DMS53 treated with DMSO at 0.1 percent for 48 hours (cell line): ENCODE measurements around the gene HEATR1.

ENCODE experiments used
- DNase-seq: peaks from one replicate; lab custom pipeline; 2025; ENCODE audit not compliant: unreplicated experiment; lab: John Stamatoyannopoulos, UW

The HEATR1 gene

DNA sequence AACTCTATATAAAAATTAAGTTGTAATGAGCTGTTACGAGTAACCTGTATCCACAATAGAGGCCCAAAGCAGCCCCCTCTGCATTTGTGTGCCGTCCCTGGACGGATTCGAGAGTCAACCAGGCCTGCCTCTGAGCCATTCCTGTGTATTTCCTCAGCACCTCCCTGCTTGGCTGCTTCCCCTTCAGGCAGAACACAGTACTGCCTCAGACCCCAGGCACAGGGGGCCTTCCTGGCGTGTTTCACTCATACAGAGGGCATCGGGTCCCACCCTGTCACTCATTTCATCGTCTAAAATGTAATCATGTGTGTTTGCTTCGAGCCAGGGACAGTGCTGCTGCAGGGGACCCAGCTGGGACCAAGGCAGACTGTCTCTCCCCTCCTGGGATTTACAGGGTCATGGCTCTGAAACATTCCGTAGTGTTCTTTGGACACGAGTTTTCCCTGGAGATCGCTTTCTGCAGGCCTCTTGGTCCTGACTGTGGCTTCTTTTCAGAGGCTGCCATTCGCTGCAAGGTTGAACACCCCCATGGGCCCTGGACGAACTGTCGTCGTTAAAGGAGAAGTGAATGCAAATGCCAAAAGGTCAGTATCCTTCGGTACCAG lies 61.1 kb downstream of the HEATR1 start:
- DNase-seq = no peak

DNA sequence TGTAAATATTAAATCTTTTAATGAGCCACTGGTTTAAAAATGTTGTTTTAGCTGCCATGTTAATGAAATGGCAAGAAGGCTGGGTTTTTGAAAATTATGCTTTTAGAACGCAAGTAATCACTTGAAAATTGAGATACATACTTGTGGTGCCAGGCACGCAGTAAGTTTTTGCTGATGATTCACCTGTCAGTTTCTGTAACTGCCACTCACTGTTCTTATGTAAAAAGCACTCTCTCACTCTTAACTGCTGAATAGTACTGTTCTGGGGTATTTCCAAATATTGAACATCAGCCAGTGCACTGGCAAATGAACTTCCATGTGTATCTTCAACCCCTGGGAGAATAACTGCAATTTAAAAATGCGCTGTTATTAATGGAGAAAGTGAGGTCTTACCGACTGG lies 62.6 kb downstream of the HEATR1 start:
- no peak for DNase-seq

DNA sequence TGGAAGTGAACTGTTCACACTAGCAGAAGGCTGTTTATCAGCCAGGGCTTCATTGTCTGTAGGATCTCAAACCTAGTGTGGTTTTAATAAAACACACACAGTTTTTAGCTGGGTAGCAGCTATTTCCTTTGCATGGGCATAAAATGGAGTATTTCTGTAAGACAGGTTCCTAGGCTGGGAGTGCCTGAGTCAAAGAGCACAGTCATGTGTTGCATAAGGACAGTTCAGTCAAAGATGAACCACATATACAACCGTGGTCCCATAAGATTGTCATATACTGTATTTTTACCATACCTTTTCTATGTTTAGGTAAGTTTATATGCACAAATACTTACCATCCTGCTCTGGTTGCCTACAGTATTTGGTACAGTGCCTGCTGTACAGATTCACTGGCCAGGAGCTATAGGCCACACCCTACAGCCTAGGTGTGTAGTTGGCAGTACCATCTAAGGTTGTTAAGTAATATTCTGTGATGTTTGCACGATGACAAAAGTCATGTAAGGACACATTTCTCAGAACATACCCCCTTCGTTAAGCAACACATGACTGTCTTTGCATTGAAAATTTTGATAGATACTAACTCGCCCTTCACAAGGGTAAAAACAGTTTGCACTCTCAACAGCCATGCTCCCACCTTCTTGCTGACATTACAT lies 63.4 kb downstream of the HEATR1 start:
- no peak for DNase-seq

DNA sequence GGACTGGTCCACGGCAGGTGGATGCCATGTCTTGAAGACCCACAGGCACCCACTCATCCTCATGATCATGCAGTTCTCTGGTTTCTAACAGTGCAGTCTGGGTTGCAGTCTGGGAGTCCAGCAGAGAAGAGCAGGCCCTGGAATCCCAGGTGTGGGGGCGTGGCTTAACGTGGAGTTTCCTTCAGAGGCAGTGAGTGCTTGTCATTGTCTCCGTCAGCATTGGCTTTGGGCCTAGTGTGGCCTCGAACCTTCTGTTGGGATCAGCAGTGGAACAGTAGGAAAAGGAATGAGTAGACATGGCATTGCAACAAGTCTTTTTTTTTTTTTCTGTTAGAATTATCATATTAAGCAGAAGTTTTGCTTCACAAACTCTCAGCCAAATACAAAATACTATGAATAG lies 67.8 kb downstream of the HEATR1 start:
- no peak for DNase-seq

DNA sequence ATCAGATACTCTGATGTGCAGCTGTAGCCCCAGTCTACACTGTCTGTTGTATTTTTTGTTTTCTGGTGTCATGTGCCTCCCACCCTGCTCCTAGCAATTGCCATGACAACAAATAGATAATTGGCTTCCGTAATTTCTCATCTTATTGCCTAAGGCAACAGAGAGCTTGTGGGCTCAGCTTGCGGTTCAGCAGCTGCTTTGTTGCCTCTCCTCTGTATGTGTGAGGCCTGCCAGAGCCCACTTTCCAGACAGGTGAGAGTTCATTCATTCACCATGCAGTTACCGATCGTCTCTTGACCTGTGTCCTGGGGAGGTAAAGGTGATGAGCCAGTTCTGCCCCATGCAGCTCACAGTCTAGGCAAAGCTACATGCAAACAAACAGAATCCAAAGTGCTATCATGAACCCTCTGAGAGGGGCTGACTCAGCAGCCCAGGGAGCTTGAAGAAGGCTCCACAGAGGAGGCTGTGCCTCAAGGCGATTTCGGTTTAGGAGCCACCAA lies 68.6 kb downstream of the HEATR1 start:
- no peak for DNase-seq

DNA sequence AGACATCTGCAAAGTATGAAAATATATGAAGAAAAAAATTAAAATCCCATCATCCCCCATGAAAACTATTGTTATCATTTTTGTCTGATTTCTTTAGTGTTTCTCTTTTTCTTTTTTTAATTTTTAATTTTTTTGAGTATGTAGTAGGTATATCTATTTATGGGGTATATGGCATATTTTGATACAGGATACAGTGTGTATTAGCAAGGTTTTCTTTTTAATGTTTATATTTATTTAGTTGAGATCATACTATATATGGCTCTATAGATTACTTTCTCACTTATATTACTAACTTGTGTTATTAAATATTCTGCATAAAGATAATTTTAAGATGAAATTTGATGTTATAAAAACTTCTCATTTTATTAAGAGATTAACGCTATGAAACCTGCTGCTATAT lies 69.1 kb downstream of the HEATR1 start:
- DNase-seq = no peak

DNA sequence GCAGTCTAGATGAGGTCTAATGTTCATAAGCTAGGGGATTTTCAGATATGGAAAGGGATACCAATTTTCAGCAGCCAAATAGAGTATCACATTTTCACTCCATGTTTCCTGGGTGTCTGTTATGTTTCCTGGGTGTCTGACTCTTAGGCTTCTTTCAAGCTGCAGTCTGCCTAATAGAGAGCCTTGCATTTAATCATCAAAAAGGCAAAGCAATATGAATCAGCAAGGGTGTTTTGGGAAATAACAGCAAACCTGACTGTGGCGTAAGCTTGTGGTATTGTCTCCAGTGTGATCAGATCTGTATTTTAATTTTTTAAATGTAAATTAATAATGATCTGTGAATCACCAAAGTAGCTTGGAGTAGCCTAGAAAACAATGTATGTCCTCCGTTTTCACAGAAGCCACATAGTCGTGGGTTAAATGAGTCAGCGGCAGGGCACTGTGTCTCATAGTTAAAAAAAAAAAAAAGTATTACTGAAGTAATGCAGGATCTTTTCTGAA lies 70.1 kb downstream of the HEATR1 start:
- DNase-seq = no peak

DNA sequence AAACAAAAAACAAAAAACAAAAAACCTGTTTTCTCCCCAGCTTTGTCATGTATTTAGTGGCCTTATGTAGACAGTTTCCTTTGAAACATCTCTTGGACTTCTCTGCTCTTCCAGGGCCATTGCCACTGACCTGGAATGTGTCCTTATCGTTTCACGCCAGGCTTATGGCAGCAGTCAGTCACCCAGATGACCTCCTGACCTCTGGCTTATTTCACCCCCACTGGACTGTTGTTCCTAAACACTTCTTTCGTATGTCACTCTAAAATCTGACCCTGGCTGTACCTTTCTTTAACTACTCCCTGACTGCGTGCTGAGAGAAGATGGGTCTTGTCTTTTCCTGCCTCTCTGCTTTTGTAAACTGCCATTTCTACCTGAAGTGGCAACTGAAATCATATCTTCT lies 71.5 kb downstream of the HEATR1 start:
- no peak for DNase-seq

DNA sequence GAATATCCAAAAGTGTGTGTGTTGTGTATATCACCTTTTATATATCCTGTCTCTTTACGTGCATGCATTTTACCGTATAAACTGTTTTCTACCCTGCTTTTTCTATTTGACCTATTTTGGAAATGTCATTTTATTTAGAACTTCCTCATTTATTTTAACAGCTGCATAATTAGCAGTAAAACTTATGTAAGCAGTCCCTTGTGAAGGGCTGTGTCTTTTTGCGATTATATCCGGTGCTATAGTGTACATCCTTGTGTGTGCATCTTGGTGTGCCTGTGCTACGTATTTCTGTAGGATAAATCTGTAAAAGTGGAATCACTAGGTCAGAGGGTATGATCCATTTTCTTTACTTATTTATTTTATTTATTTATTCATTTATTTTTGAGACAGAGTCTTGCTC lies 73.4 kb downstream of the HEATR1 start:
- no peak for DNase-seq

DNA sequence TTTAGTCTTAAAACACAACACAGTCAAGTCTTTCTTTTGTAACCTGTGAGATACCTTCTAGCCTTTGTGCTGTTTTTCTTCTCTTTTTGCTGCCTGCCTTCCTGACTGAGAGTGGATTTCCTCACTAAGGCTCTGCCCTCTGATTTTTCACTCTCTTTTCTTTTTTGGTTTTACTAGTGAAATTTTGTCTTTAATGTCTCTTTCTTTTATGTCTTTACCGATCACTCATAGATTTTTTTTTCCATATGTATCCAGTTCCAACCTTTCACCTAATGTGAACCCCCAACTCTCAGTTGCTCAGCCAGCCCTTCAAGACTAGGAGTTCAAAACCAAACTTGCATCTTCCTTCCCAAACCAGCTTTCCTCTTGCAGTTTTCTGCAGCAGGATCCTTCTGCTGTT lies 74.0 kb downstream of the HEATR1 start:
- DNase-seq = no peak

DNA sequence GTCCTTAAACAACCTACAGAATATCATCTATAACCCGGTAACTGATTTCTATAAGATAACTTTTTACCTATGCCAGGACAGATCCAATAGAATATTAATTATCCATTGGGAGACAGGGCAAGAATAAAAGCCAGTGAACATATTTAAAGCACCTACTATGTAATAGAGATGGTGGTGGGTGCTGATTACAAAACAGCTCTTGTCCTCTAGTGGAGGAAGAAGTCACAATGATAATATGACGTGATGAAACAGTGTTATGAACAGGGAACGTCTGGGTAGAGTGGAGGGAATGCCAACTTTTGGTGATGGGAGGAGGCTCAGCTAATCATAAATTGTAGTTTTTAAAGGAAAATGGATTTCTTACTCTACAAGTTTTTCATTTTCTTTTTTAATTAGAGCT lies 78.2 kb downstream of the HEATR1 start:
- no peak for DNase-seq

DNA sequence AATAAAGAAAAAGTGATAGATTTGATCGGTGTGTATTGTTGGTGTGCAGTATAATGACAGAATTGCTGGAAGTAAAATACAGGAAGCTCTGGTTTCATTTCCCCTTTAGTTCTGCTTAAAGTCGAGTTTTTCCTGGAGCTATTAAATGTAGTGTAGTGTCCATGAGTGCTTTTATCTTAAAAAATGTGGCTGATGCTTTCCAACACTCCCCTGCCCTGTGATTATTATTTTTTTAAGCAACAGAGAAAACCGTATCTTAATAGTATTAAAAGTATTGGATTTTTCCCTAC lies 79.5 kb downstream of the HEATR1 start:
- no peak for DNase-seq

DNA sequence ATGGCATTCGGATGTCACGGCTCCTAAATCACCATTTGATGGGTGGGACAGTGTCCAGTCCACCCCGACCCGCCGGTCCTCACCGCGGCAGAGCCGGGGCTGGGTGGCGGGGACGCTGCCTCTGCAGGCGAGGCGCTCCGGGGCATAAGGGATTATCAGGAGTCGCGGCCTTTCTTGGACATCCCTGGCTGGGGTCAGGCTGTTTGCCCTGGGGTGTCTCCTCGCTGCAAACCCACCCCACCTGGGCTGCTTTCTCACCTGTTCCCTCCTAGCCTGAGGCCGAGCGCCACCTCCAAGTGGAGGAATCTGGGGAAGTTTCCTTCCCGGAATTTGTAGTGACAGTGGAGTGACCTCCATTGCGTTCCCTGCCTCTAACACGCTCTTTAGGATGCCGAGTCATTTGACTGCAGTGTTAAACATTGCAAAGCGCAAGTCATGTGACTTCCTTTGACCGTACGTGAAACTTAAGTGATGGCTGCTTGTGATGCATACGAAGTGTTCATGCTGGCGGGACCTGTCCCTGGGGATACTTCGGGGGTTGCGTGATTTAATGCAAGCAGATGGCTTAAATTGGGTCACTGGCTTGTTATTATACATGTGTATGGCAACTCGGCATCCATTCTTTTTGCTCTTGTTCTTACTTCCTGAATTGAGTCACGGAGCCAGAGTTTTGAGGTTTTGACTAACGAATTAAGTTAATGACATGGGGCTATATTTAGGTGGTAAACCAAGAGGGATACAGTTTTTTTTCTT lies 80.0 kb downstream of the HEATR1 start:
- peak; percentile 48 for DNase-seq

DNA sequence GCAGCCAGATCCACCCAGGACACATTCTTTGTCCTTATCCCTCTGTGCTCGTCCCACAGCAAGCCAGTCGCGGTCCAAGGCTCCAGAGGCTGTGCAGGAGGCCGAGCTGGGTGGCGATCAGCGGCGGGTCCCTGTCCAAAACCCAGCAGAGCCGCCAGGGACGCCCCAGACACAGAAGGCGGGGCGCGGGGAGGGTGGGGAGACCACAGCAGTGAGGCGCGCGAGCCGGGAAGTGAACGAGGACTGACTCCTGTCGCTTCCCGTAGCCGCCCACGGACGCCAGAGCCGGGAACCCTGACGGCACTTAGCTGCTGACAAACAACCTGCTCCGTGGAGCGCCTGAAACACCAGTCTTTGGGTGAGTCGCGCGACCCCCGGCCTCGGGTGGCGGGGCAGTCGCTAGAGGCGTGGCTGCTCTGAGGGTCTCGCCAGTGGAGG lies 80.6 kb downstream of the HEATR1 start, which contains the start of gene LGALS8:
TSS of gene LGALS8 (plus strand) at position 279 of the 438 bp plus-strand sequence. CDS start 2,089 bp downstream, outside the sequence.
- peak; percentile 56 for DNase-seq

DNA sequence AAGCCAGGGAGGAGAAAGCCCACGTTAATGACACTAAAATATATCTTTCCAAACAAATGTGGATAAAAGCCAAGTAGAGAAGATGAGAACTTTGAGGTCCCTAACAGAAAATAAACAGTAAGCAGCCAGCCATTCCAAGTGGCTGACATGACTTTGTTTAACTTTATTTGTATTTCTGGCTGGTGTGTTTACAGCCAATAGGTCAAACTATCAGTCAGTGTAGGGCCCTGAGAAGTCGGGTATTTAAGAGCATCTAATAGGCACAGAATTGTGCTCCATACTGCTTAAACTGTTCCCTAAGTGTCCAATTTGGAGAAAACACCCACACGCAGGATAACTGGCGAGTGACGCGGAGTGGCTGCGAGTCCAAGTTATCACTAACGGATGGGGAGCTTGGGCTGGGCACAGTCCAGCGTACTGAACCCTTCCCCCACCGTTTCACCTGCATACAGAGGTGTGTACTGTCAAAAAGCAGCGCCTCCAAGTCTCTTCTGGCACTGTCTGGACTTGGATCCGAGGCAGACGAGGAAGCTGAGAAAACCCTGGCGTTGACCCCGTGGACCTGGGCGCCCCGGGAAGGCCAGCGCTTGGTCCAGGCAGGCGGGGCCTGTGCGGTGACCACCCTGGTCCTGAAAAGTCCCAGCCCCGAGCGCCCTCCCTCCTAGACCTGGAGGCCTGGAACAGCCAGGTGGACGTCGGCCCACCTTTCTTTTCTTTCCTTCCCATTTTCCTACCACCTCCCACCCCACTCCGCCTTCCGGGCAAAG lies 81.2 kb downstream of the HEATR1 start:
- DNase-seq = peak; percentile 41

DNA sequence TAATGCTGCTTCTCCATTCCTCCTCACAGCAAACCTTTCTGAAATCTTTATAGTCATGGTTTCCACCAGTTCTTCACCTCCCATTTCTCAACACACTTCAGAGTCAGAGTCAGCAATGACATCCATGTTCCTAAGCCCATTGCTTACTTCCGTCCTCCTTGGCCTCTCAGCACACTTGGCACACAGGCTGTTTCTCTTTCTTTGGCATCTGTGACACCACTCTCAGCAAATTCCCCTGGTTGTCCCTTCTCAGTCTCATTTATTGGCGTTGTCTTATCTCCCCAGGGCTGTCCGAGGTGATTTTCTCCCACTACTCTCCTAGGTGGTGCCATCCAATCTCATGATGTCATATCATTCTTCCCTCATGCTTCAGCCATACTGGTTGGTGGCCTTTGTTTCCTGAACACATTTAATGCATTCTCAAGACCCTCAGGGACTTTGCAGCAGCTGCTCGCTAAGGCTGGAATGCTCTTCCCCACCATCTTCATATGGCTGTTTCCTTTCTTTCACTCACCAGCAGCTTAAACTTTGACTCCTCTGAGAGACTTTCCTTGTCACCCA lies 83.8 kb downstream of the HEATR1 start:
- no peak for DNase-seq

DNA sequence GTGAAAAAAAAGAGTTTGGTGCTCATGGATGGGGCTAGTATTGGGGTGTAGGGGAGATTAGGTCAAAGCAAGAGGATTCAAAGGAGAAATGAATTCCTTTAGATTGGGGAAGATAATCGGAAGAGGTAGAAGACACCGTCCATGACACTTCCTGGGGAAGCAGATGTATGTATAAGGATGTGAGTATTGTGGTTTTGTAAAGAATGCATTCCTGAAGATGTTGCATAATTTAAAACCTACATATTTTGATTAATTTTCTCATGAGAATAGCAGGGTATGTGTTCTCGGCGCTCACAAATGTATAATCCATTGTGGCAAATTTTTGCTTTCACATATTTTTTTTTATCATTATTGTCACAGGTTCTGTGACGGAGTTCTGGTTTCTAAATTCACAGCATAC lies 86.0 kb downstream of the HEATR1 start:
- no peak for DNase-seq

DNA sequence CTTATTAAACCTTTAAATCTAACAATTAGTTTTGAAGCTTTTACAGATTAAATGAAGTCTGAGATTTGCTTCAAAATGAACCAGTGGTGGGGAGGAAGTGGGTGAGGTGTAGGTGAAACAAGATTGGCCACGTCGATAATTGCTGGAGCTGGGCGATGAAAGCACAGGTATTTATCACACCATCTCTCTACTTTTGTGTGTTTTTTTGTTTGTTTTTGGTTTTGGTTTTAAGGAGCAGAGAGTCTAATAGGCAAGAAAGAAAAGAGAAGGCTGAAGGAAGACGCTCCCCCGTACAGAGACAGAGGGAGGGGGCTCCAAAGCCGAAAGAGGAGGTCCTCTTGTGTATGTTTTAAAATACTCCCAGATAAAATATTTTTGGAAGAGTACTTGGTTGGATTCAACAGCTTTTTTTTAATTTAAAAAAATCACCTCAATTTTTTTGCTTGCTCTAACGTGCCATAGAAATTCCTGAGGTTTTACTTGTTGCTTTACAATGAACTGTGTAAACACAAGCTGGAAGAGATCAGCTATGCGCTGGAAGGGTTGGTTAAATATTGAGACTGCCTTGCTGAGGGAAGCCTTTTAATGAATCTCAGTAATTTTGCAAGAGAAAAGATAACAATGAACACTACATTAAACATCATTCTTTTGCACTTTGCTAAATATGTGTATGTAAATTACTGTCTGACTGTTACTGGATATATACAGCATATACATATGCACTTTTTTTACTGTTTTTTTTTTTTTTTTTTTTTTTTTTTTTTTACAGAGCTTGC lies 87.2 kb downstream of the HEATR1 start:
- peak; percentile 68 for DNase-seq

DNA sequence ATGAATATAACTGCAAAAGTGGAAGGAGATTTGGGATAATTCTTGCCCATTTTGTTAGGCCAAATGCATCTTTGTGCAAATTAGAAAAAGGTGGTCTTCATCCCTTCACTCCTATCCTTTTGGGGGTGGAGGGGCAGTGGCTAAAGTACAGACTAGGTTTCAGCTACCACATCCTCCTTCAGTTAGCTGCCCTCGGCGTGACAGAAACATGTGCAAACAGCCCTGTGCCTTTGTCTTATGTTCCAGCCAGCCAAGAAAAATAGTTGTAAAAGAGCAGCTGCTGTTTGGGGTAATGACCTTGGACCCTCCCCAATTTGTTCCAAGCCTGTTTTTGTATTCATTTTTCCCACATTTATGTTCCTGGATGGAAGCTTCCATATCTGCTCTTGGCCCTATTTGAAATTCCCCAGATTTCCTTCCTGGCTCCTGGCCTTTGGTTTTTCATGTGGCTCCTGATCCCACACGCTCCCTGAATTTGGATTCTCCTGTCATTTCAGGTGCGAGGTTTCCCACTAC lies 88.8 kb downstream of the HEATR1 start:
- peak; percentile 95 for DNase-seq
